Activated T-helper 17 cell treated with anti-CD3 and anti-CD28 coated beads, Interleukin-2, amount 50 U/mL, for 72 hours (primary cell): Measurements from ENCODE around the gene COX4I2. TPM values are rescaled to one million over a fixed set of nuclear protein-coding genes. Genes with fewer than 3 reads are reported as not detected.
"Not testable (repeated sequence)": the region's sequence is repeated elsewhere in the genome, so short reads cannot be mapped to it uniquely, and the experiment has no call there.

Source experiments
- ATAC-seq: fragments of 150-1000 bp; cut with Tn5 transposase; replicated peaks from 2 replicates; pipeline ENCODE4 v1.10.0; 2021; ENCODE audit warnings: mild to moderate bottlenecking, moderate library complexity
- H3K27ac Mint-ChIP-seq: one replicate; pipeline ENCODE4 v1.8.0; 2022; ENCODE audit warnings: mixed read lengths
- H3K27me3 Mint-ChIP-seq: one replicate; pipeline ENCODE4 v1.8.0; 2022; ENCODE audit warnings: mixed read lengths
- H3K36me3 Mint-ChIP-seq: one replicate; pipeline ENCODE4 v1.8.0; 2022; ENCODE audit warnings: low read depth, mild to moderate bottlenecking, mixed read lengths
- H3K4me1 Mint-ChIP-seq: one replicate; pipeline ENCODE4 v1.8.0; 2022; ENCODE audit warnings: mixed read lengths
- H3K4me3 Mint-ChIP-seq: one replicate; pipeline ENCODE4 v1.8.0; 2022; ENCODE audit warnings: mild to moderate bottlenecking, mixed read lengths
- H3K9me3 Mint-ChIP-seq: one replicate; pipeline ENCODE4 v1.8.0; 2022; ENCODE audit warnings: mixed read lengths
- total RNA-seq, 2 donors: library from RNA; stranded (reverse); gene quantifications; one replicate each; pipeline ENCODE4 v1.2.3, GENCODE V29; 2022

COX4I2 gene
- total RNA-seq, 2 donors from 2014 or later, result not detected

GRCh38 chr20:31604567-31605030, 33.1 kb upstream of the COX4I2 start:
- no peak for ATAC-seq
- H3K27ac Mint-ChIP-seq, result peak overlapping the region; percentile 68
- no peaks in the 10 kb centered on the region for H3K9me3 Mint-ChIP-seq
- peaks cover 23% of the 10 kb centered on the region for H3K4me1 Mint-ChIP-seq
- peaks cover 23% of the 10 kb centered on the region for H3K27me3 Mint-ChIP-seq
- peaks cover 7% of the 10 kb centered on the region for H3K36me3 Mint-ChIP-seq
- peak overlapping the region; percentile 85 for H3K4me3 Mint-ChIP-seq

- ATAC-seq, result peak; percentile 78
- Mint-ChIP-seq H3K27ac (peak within 1 kb of the TSS; percentile 68), H3K36me3 (peaks cover 7% of the 10 kb centered on the region), H3K27me3 (peaks cover 23% of the 10 kb centered on the region), H3K4me3 (peak within 1 kb of the TSS; percentile 85), H3K4me1 (peaks cover 23% of the 10 kb centered on the region), H3K9me3 (no peaks in the 10 kb centered on the region)
These were observed 32.4 kb upstream of the COX4I2 start, which contains the start of gene ID1 for GRCh38 chr20:31605031-31605901. ID1 (plus strand) TSS chr20:31605289; CDS start chr20:31605388, 99 bp downstream.

- no peaks in the 10 kb centered on the region for H3K9me3 Mint-ChIP-seq
- H3K4me1 Mint-ChIP-seq, result peaks cover 23% of the 10 kb centered on the region
- H3K36me3 Mint-ChIP-seq, result peaks cover 7% of the 10 kb centered on the region
- peak overlapping the region; percentile 61 for H3K27ac Mint-ChIP-seq
- H3K4me3 Mint-ChIP-seq, result peak overlapping the region; percentile 85
- peaks cover 23% of the 10 kb centered on the region for H3K27me3 Mint-ChIP-seq
- no peak for ATAC-seq
These were observed 31.6 kb upstream of the COX4I2 start for GRCh38 chr20:31605902-31606803.

GRCh38 chr20:31606804-31607639, 30.7 kb upstream of the COX4I2 start:
- H3K36me3 Mint-ChIP-seq, result peaks cover 7% of the 10 kb centered on the region
- peaks cover 23% of the 10 kb centered on the region for H3K27me3 Mint-ChIP-seq
- ATAC-seq, result no peak
- peak overlapping the region; percentile 85 for H3K4me3 Mint-ChIP-seq
- no peaks in the 10 kb centered on the region for H3K9me3 Mint-ChIP-seq
- H3K4me1 Mint-ChIP-seq, result peaks cover 23% of the 10 kb centered on the region
- no peak overlapping the region for H3K27ac Mint-ChIP-seq

GRCh38 chr20:31607640-31608250, 30.0 kb upstream of the COX4I2 start:
- no peak for ATAC-seq
- Mint-ChIP-seq H3K27me3 (peaks cover 20% of the 10 kb centered on the region), H3K36me3 (peaks cover 7% of the 10 kb centered on the region)

GRCh38 chr20:31608251-31608945, 29.3 kb upstream of the COX4I2 start:
- H3K27me3 Mint-ChIP-seq, result peaks cover 19% of the 10 kb centered on the region
- peaks cover 7% of the 10 kb centered on the region for H3K36me3 Mint-ChIP-seq
- peaks cover 15% of the 10 kb centered on the region for H3K4me1 Mint-ChIP-seq
- no peak overlapping the region for H3K4me3 Mint-ChIP-seq
- ATAC-seq, result no peak
- H3K9me3 Mint-ChIP-seq, result no peaks in the 10 kb centered on the region
- no peak overlapping the region for H3K27ac Mint-ChIP-seq

More at GRCh38 chr20:31607640-31608250, 30.0 kb upstream of the COX4I2 start:
- Mint-ChIP-seq H3K27ac (no peak overlapping the region), H3K4me1 (peaks cover 18% of the 10 kb centered on the region), H3K9me3 (no peaks in the 10 kb centered on the region), H3K4me3 (no peak overlapping the region)

- ATAC-seq, H3K9me3 Mint-ChIP-seq, H3K4me1 Mint-ChIP-seq, H3K27ac Mint-ChIP-seq, H3K4me3 Mint-ChIP-seq, H3K36me3 Mint-ChIP-seq: not testable (repeated sequence)
- H3K27me3 Mint-ChIP-seq, result peaks cover 12% of the 10 kb centered on the region
These were observed 25.5 kb upstream of the COX4I2 start for GRCh38 chr20:31612271-31612640.

- Mint-ChIP-seq H3K4me3 (no peak overlapping the region), H3K4me1 (no peaks in the 10 kb centered on the region), H3K27ac (no peak overlapping the region), H3K9me3 (no peaks in the 10 kb centered on the region), H3K36me3 (no peaks in the 10 kb centered on the region), H3K27me3 (peaks cover 6% of the 10 kb centered on the region)
- no peak for ATAC-seq
These were observed 22.3 kb upstream of the COX4I2 start for GRCh38 chr20:31615416-31615815.

GRCh38 chr20:31617432-31618104, 20.1 kb upstream of the COX4I2 start:
- peaks cover 6% of the 10 kb centered on the region for H3K27me3 Mint-ChIP-seq
- H3K27ac Mint-ChIP-seq, result no peak overlapping the region
- H3K4me1 Mint-ChIP-seq, result no peaks in the 10 kb centered on the region
- ATAC-seq, result no peak
- no peaks in the 10 kb centered on the region for H3K36me3 Mint-ChIP-seq
- no peak overlapping the region for H3K4me3 Mint-ChIP-seq
- no peaks in the 10 kb centered on the region for H3K9me3 Mint-ChIP-seq

GRCh38 chr20:31620246-31620645, 17.5 kb upstream of the COX4I2 start:
- no peaks in the 10 kb centered on the region for H3K4me1 Mint-ChIP-seq
- ATAC-seq, result no peak

GRCh38 chr20:31623123-31623505, 14.6 kb upstream of the COX4I2 start:
- not testable (repeated sequence) for H3K27ac Mint-ChIP-seq, H3K4me1 Mint-ChIP-seq, ATAC-seq, H3K4me3 Mint-ChIP-seq, H3K27me3 Mint-ChIP-seq, H3K9me3 Mint-ChIP-seq, H3K36me3 Mint-ChIP-seq

More at GRCh38 chr20:31620246-31620645, 17.5 kb upstream of the COX4I2 start:
- Mint-ChIP-seq H3K27me3 (peaks cover 6% of the 10 kb centered on the region), H3K27ac (no peak overlapping the region), H3K9me3 (no peaks in the 10 kb centered on the region), H3K4me3 (no peak overlapping the region), H3K36me3 (no peaks in the 10 kb centered on the region)

- not testable (repeated sequence) for H3K4me3 Mint-ChIP-seq, H3K27ac Mint-ChIP-seq, ATAC-seq, H3K9me3 Mint-ChIP-seq, H3K27me3 Mint-ChIP-seq, H3K4me1 Mint-ChIP-seq, H3K36me3 Mint-ChIP-seq
These were observed 11.2 kb upstream of the COX4I2 start for GRCh38 chr20:31626534-31626933.

- H3K27me3 Mint-ChIP-seq, ATAC-seq, H3K9me3 Mint-ChIP-seq, H3K4me3 Mint-ChIP-seq, H3K36me3 Mint-ChIP-seq, H3K27ac Mint-ChIP-seq, H3K4me1 Mint-ChIP-seq: not testable (repeated sequence)
These were observed 9.7 kb upstream of the COX4I2 start for GRCh38 chr20:31628057-31628456.
